ENCODE data around the gene EVPLL.
A peak's percentile ranks its signal among the peaks of the same experiment; 100 is the strongest.
"Not testable (repeated sequence)": the region's sequence is repeated elsewhere in the genome, so short reads cannot be mapped to it uniquely, and the experiment has no call there.

EVPLL gene

DNA sequence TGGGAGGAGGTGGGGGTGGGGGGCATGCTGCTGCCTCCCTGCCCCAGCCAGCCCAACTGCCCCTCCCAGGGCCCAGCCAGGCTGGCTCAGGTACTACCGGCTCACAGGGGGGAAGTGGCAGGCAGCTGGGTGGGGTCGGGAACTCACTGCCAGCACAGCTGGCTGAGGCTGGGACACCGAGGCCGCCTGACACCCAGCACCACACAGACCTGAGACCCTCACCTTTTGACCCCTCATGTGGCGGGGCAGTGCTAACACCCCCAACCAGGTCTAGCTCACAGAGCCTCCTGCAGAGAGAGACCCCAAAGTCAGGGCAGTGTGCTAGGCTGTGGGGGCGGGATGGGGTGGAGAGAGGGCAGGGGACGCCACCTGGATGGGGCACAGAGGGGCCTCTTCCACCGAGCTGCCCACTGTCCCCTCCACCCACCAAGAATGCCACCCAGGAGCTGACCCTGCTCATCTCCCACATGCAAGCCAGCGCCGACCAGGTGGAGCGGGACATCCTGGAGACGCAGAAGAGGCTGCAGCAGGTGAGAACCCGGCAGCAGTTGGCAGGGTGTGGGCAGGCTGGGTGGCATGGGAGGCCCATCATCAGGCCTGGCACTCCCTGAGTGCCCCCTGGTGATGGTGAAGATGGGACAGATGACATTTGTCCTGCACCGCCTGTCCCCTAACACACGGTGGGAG is 3.0 kb downstream of the EVPLL start:
- TF ChIP-seq, protein P1, sequence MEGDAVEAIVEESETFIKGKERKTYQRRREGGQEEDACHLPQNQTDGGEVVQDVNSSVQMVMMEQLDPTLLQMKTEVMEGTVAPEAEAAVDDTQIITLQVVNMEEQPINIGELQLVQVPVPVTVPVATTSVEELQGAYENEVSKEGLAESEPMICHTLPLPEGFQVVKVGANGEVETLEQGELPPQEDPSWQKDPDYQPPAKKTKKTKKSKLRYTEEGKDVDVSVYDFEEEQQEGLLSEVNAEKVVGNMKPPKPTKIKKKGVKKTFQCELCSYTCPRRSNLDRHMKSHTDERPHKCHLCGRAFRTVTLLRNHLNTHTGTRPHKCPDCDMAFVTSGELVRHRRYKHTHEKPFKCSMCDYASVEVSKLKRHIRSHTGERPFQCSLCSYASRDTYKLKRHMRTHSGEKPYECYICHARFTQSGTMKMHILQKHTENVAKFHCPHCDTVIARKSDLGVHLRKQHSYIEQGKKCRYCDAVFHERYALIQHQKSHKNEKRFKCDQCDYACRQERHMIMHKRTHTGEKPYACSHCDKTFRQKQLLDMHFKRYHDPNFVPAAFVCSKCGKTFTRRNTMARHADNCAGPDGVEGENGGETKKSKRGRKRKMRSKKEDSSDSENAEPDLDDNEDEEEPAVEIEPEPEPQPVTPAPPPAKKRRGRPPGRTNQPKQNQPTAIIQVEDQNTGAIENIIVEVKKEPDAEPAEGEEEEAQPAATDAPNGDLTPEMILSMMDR (conservative IDR thresholded peaks at IDR 0.05), result no peak
- no peak overlapping the region for H3K27ac ChIP-seq

DNA sequence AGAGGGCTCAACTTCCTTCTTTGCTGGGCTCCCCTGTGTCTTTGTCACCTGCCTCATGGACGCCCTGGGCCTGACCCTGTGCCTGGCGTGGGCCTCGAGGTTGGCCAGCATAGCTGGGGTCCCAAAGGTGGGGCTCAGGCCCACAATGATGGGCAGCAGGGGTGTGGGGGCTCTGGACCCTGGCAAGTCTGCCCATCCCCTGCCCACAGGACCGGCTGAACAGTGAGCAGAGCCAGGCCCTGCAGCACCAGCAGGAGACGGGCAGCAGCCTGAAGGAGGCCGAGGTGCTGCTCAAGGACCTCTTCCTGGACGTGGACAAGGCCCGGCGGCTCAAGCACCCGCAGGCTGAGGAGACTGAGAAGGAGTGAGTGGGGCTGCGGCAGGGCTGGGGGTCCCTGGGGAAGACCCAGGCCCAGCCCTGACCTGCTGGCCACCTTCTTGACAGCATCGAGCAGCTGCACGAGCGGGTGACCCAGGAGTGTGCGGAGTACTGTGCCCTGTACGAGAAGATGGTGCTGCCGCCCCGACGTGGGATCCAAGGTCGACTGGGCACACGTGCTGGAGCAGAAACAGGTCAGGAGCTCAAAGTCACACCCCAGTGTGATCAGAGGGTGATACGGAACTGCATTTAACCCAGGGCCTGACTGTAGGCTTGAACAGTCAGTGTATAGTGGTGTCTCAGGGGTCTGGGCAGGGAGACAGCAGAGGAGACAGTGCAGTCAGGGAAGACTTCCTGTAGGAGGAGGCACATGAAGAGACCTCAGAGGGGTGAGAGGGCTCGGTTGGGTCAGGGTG is 3.8 kb downstream of the EVPLL start:
- H3K27ac ChIP-seq, result no peak overlapping the region
- TF ChIP-seq, protein P1 (conservative IDR thresholded peaks at IDR 0.05), result no peak

DNA sequence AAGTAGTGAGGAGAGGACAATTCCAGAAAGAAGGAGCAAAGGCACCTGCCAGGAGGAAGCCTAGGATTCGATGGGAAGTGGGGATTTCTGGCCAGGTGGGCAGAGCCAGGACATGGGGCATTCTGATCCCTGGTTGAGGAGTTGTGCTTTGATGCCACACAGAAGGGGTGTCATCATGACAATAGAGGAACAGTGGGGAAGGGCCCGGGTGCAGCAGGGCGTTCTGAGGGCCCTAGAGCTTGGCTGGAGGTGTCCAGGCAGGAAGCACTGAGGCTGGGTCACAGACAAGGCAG is 4.3 kb downstream of the EVPLL start:
- TF ChIP-seq, protein P1 (conservative IDR thresholded peaks at IDR 0.05), result no peak
- no peak overlapping the region for H3K27ac ChIP-seq

DNA sequence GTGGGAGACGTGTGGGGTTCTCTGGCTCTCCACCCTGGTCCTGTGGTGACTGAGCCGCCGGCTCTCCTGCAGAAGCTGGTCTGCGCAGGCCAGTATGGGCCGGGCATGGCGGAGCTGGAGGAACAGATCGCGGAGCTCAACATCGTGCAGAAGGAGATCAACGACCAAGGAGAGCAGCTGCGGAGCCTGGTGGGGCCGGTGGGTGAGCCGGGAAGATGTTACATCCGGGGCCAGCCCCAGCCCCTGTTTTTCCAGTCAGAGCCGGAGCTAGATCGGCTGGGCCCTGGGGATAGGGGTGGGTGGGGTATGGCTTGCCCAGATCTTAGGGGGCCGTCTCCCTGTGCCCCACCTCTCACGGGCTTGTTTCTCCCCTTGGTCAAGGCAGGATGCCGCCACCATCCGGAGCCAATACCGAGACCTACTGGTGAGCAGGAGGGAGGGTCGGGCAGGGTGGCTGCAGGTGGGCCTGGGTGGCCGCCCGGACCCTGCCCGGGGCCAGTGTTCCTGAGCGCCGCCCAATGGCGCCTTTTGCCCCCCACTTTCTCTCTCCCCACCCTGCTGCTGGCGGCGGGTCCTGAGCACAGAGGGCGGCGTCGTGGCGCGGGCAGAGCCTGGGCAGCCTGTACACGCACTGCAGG is 5.0 kb downstream of the EVPLL start:
- TF ChIP-seq, protein P1 (conservative IDR thresholded peaks at IDR 0.05), result no peak
- no peak overlapping the region for H3K27ac ChIP-seq

DNA sequence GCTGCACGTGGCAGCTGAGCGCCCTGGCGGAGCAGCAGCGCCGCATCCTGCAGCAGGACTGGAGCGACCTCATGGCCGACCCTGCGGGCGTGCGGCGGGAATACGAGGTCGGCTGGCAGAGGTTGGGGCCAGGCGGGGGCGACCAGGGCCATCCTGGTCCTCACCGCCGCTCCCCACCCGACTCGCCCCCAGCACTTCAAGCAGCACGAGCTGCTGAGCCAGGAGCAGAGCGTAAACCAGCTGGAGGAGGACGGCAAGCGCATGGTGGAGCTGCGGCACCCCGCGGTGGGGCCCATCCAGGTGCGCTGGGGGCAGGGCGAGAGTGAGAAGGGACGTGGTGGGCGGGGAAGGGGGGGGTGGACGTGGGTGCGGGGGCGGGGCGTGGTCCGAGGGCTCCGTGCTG is 5.5 kb downstream of the EVPLL start:
- H3K27ac ChIP-seq, result not testable (repeated sequence)

DNA sequence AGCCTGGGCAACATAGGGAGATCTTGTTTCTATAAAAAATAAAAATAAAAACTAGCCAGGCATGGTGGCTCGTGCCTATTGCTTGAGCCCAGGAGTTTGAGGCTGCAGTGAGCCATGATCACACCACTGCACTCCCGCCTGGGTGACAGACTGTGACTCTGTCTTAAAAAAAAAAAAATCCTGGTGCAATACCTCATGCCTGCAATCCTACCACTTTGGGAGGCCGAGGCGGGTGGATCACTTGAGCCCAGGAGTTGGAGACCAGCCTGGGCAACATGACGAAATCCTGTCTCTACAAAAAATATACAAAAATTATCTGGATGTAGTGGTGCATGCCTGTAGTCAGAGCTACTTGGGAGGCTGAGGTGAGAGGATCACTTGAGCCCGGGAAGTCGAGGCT is 6.7 kb downstream of the EVPLL start:
- not testable (repeated sequence) for H3K27ac ChIP-seq

DNA sequence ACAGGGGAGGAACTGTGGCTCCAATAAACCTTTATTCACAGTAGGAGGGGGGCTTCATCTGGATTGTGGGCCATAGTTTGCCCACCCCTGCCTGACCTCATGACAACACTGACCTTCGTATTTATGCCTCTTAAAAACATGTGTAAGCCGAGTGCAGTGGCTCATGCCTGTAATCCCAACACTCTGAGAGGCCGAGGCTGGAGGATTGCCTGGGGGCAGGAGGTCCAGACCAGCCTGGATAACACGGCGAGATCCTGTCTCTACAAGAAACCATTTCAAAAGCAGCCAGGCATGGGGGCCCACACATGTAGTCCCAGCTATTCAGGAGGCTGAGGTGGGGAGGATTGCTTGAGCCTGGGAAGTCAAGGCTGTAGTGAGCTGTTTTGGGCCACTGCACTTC is 10.0 kb downstream of the EVPLL start:
- H3K27ac ChIP-seq, result not testable (repeated sequence)

DNA sequence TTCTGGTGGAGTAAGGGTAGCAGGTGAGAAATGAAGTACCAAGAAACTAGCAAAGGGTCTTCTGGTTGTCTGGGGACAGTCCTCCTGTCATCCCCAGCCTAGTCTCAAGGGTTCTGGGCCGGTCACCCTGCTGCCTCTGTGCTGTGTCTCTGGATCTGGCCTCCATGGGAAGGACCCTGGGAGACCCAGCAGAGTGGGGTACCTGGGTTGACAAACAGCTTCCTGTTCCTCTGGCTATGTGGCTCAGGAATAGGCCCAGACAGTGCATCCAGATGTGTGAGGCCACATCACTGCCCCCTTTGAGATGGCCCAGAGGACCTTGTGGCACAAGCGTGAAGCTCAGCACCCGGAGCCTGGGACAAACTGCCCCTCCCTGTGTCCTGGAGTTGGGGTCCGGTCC is 10.7 kb downstream of the EVPLL start:
- not testable (repeated sequence) for H3K27ac ChIP-seq

DNA sequence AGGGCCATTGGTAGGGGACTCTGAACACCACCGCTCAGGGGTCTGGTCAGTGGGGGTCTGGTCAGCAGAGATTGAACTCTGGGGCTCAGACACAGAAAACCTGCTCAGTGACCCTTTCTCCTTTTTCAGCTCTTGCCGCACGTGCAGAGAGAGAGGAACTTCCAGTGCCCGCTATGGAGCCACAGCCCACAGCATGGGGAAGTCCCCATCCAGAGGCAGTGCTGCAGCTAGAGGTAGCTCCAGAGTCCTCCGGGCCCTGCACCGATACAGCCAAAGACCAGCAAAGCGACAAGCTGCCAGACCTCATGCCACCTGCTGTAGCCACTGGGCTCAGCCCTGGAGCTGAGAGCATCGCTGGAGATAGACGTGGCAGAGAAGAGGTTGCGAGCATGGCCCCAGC is 11.2 kb downstream of the EVPLL start:
- H3K27ac ChIP-seq, result not testable (repeated sequence)

DNA sequence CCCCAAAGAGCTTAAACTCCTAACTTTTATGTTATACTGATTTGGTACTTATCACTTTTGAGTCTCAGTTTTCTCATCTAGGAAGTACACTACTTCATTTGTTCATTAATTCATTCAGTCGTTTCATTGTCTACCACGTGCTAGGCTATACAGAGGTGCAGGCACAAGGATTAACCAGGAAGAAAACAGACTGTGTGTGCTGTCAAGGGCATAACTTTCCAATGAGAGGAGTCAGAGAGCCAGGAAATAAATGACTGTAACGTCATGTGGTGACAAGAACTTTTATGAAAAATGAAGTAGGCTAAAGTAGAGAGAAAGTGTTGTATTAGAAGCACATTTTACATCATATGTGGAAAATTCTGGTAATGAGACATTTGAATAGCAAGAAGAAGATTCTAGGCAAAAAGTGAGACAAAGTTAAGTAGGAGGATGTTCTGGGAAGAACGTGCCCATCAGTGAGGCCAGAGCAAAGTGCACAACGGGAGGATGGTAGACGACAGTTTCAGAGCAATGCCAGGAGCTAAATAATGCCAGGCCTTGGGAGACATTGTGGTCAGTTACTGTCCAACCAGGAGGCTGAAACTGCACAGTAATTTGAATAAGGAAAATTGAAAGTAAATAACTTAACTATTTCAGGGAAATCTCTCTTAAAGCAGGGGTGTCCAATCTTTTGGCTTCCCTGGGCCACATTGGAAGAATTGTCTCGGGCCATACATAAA is 24.5 kb downstream of the EVPLL start:
- not testable (repeated sequence) for H3K27ac ChIP-seq

DNA sequence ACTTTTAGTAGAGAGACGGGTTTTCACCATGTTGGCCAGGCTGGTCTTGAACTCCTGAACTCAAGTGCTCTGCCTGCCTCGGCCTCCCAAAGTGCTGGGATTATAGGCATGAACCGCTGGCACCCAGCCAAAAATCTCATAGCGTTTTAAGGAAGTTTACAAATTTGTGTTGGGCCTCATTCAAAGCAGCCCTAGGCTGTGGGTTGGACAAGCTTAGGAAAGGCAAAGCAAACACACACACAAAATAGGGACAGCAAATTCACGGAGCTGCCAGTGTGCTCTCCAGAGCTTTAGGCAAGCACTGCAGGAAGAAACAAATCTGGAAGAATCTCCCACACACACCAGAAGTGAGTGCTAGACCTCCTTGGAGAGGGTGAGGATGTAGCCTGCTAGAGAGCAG is 25.6 kb downstream of the EVPLL start:
- H3K27ac ChIP-seq, result not testable (repeated sequence)

DNA sequence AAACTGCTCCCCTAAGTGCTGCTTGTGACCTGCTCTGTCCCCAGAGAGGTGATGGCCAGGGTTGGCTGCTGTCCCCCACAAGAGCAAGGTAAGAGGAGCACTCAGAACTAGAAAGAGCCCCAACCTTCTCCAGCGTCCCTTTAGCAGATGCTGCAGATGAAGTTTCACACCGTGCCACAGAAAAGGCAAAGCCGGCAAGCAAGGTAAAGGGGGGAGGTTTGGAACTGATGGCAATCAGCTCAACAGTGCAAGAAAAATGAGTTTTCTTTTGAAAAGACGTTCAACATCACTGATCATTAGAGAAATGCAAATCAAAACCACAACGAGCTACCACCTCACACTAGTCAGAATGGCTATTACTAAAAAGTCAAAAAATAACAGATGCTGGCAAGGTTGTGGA is 26.0 kb downstream of the EVPLL start:
- not testable (repeated sequence) for H3K27ac ChIP-seq

DNA sequence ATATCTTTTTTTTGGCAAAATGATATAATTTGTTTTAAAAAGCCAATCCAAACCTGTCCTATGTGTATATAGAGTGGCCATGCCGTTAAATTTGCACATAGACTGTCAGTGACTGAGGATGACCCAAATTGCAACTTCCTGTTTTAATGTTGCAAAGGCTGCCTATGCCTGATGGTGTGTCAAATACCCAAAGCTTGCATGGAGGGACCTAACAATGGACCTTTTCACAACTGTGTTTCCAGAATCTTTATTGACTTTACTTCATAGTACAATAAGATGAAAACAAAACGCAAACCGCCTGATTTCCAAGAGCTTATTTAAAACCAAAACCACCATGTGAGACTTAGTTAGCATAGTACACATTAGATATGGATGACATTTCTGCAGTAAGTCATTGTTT is 31.3 kb downstream of the EVPLL start:
- not testable (repeated sequence) for H3K27ac ChIP-seq

DNA sequence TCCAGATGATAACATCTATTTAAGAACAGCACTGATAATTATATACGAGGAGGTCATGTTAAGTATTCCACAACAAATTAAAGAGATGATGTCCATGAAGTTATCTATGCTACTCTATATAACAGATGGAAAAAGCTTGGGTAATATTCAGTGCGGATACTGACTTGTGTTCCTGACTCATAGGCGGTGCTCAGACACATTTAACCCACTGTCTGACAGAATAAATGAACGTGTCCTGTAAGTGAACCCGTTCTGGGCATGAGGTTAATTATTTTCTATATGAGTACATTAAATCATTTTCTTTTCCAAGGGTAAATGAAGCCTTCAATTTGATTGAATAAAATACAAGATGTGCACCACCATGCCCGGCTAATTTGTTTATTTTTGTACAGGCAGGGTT is 31.7 kb downstream of the EVPLL start:
- H3K27ac ChIP-seq, result not testable (repeated sequence)

DNA sequence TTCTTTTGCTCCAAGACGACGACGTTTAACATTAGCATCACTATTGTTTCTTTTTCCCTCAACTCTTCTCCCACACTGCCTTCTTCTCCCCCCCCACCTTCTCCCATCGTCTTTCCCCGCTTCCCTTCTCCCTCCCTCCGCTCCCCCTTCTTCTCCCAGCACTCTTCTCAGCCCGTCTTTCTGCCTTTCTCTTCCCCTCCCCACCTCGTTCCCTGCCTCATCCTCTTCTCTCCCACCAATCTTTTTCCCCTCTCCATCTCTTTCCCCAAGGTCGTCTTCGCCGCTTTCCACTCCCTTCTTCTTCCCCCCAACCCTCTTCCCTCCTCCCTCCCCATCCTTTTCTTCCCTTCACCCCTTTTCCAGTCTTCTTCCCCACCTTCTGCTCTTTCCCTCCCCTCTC is 33.2 kb downstream of the EVPLL start:
- peak overlapping the region; percentile 82 for H3K27ac ChIP-seq

DNA sequence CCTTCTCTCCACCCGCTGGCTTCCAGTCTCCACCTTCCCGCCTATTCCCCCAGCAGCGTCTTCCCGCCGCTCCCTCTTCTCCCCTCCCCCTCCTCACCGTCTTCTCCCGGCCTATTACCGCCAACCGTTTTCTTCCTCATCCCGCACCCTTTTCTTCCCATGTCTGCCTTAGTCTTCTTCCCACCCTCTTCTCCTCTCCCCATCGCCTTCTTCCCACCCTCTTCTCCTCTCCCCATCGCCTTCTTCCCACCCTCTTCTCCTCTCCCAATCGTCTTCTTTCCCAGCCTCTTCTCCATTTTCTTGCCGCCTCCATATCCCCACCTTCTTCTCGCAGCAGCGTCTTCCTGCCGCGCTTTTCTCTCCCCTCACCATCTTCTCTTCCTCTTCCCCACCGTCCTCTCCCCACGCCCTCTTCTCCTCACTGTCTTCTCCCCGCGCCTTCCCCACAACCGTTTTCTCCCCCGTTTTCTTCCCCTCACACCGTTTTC is 33.8 kb downstream of the EVPLL start:
- peak overlapping the region; percentile 82 for H3K27ac ChIP-seq

All from VCaP (cell line).